Parathyroid adenoma (tissue), 2 donors: ENCODE results near the gene PTMA.

Experiments
- H2AFZ ChIP-seq: fragments of 300-600 bp; sonication (generic); one replicate; pipeline ENCODE4 v1.7.0; 2017; ENCODE audit warnings: antibody characterized with exemption, mild to moderate bottlenecking
- H3K27ac ChIP-seq: fragments of 300-600 bp; sonication (generic); one replicate; pipeline ENCODE4 v1.7.0; 2017
- H3K27me3 ChIP-seq: fragments of 300-600 bp; sonication (generic); one replicate; pipeline ENCODE4 v1.7.0; 2017; ENCODE audit warnings: low read length; ENCODE audit not compliant: control insufficient read depth, insufficient read depth
- H3K36me3 ChIP-seq: fragments of 300-600 bp; sonication (generic); one replicate; pipeline ENCODE4 v1.7.0; 2017; ENCODE audit warnings: low read length; ENCODE audit not compliant: control insufficient read depth, insufficient read depth
- H3K4me1 ChIP-seq: fragments of 300-600 bp; sonication (generic); one replicate; pipeline ENCODE4 v1.7.0; 2017; ENCODE audit warnings: control low read depth
- H3K4me2 ChIP-seq: fragments of 300-600 bp; sonication (generic); one replicate; pipeline ENCODE4 v1.7.0; 2017; ENCODE audit warnings: low read length
- H3K4me3 ChIP-seq: fragments of 300-600 bp; sonication (generic); one replicate; pipeline ENCODE4 v1.7.0; 2017; ENCODE audit warnings: low read depth, low read length
- H3K79me2 ChIP-seq: fragments of 300-600 bp; sonication (generic); one replicate; pipeline ENCODE4 v1.7.0; 2017; ENCODE audit warnings: control low read depth
- H3K9ac ChIP-seq: fragments of 300-600 bp; sonication (generic); one replicate; pipeline ENCODE4 v1.7.0; 2017; ENCODE audit warnings: mild to moderate bottlenecking
- H3K9me3 ChIP-seq: fragments of 300-600 bp; sonication (generic); one replicate; pipeline ENCODE4 v1.7.0; 2017; ENCODE audit warnings: low read length; ENCODE audit not compliant: control insufficient read depth
- TF ChIP-seq, protein P1 (sequence below): fragments of 300-600 bp; sonication (generic); IDR thresholded peaks from one replicate; pipeline ENCODE4 v1.7.0; 2017; ENCODE audit warnings: antibody characterized with exemption, mild to moderate bottlenecking
- donor health status: primary hyperparathyroidism.

PTMA gene

GRCh38 chr2:231680992-231681852 lies 27.1 kb upstream of the PTMA start:
- Histone ChIP-seq H3K9me3 (no peaks in the 10 kb centered on the region), H3K27ac (peak overlapping the region; percentile 83), H3K4me1 (peaks cover 4% of the 10 kb centered on the region), H3K79me2 (no peaks in the 10 kb centered on the region), H3K36me3 (no peaks in the 10 kb centered on the region), H2AFZ (peak overlapping the region; percentile 95), H3K9ac (peak overlapping the region; percentile 55), H3K27me3 (no peaks in the 10 kb centered on the region), H3K4me2 (peak overlapping the region; percentile 94), H3K4me3 (peak overlapping the region; percentile 74)
- TF ChIP-seq, protein P1, sequence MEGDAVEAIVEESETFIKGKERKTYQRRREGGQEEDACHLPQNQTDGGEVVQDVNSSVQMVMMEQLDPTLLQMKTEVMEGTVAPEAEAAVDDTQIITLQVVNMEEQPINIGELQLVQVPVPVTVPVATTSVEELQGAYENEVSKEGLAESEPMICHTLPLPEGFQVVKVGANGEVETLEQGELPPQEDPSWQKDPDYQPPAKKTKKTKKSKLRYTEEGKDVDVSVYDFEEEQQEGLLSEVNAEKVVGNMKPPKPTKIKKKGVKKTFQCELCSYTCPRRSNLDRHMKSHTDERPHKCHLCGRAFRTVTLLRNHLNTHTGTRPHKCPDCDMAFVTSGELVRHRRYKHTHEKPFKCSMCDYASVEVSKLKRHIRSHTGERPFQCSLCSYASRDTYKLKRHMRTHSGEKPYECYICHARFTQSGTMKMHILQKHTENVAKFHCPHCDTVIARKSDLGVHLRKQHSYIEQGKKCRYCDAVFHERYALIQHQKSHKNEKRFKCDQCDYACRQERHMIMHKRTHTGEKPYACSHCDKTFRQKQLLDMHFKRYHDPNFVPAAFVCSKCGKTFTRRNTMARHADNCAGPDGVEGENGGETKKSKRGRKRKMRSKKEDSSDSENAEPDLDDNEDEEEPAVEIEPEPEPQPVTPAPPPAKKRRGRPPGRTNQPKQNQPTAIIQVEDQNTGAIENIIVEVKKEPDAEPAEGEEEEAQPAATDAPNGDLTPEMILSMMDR: no peak

DNA sequence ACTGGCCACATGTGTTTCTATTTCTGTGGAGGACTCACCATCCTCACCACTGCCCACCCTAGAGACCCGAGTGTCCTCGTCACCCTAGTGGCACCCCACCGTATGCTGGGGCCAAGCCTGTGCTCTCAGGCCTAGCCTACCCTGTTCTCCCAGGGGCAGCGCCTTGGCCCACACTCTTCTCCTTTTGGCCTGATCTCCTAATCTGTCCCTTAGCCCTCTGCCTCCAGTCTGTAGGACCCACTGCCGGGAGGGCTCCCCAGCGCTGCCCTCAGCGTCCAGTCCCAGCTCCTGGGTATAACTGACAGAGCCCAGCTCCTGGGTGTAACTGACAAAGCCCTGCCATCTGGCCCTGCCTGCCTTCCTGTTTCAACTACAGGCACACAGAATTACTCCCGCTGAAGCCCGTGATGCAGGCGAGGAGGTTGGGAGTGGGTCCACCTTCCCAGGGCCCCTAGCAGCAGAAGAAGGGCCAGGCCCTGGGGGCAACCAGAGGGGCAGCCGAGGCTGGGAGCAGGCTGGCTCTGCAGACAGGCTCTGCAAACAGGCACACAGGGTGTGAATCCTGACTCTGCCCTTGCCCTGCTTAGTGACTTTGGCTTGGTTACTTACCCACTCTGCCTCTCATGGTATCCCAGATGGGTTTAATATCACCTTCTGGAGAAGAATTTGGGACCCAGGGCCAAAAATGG lies 25.6 kb upstream of the PTMA start:
- H3K79me2 ChIP-seq: no peaks in the 10 kb centered on the region
- no peak overlapping the region for H3K4me2 ChIP-seq
- H2AFZ ChIP-seq: no peak overlapping the region
- no peaks in the 10 kb centered on the region for H3K36me3 ChIP-seq
- H3K4me1 ChIP-seq: peaks cover 4% of the 10 kb centered on the region
- H3K9ac ChIP-seq: no peak overlapping the region
- H3K27me3 ChIP-seq: no peaks in the 10 kb centered on the region
- no peaks in the 10 kb centered on the region for H3K9me3 ChIP-seq
- H3K27ac ChIP-seq: no peak overlapping the region
- TF ChIP-seq, protein P1: no peak
- H3K4me3 ChIP-seq: no peak overlapping the region

DNA sequence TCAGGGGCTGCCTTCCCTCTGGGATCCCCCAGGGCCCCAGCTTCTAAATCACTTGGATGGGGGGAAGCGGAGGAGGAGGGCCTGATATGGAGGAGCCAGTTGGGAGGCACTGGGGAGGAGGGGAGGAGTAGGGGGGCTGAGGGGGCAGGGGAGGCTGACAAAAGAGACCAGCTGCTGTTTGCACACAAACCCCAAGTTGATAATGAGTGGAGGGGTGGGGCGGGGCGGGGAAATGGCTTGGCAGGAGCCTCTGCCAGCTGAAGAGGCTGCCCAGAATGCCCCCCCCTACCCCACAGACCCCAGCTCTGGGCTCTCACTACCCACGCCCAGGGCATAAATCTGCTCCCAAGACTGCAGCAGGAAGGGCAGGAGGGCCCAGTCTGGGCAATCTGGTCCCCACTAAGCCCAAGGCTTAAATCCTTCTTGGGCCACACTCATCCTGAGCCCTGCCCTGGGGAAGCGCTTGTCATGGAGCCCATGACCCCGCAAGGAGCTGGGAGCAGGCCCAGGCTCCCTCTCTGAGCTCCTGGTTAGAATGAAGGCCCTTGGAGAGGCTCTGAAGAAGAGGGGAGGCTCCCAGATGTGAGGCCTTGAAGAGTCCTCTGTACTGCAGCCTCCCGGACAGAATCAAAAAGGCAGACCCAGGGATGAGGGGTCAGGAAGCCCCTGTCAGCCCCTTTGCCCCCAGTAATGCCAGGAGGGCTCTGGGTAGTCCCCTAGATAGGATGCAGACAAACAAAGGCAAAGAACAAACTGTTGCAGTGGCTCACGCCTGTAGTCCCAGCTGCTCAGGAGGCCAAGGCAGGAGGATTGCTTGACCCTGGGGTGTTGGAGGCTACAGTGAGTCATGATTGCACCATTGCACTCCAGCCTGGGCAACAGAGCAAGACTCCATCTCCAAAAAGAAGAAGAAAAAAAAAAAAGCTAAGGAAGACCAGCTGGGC lies 24.8 kb upstream of the PTMA start:
- Histone ChIP-seq H3K36me3 (no peaks in the 10 kb centered on the region), H3K27ac (no peak overlapping the region), H3K9ac (no peak overlapping the region), H3K4me2 (no peak overlapping the region), H3K4me1 (peaks cover 4% of the 10 kb centered on the region), H2AFZ (no peak overlapping the region), H3K27me3 (no peaks in the 10 kb centered on the region), H3K79me2 (no peaks in the 10 kb centered on the region), H3K4me3 (no peak overlapping the region), H3K9me3 (no peaks in the 10 kb centered on the region)
- TF ChIP-seq, protein P1: no peak

DNA sequence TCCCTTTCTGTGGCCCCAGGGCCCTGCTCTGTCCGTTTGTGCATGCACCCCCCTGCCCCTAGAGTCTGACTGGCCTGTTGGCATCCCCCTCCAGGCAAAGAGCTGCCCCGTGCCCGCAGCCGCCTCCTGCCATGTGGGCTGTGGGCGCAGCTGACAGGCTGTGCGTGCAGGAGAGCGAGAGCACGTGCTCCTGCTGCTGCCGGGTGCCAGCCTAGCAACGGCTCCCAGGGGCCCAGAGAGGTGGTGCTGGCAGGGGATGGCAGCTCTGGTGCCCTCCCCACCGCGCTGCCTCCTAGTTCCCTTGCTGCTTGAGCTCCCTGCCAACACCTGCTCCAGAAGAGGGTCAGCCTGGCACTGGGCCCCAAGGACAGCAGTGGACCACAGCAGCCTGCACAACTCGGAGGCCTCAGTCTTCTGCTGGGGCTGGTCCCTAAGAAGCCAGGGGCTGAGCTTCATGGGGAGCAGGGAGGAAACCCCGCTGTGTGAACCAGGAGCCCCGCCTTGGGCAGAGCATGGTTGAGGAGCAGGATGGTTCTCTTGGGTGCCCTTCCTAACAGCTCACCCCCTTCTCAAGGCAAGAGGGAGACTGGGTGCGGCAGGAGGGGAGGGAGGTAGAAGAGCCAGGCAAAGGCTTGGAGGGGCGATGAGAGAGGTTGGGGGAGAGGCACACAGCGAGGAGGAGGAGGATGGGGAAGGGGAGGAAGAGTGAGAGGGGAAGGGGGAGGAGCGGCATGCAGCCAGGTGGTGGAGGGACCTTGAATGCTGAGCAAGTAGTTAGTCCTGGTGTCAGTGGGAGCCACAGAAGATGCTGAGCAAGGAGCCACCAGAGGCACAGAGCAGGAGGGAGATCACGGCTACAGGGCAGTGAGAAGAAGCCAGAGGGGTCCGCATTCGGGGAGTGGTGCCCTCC lies 23.8 kb upstream of the PTMA start:
- Histone ChIP-seq H3K36me3 (no peaks in the 10 kb centered on the region), H3K4me3 (no peak overlapping the region), H3K9me3 (no peaks in the 10 kb centered on the region), H2AFZ (no peak overlapping the region), H3K4me2 (no peak overlapping the region), H3K4me1 (peaks cover 4% of the 10 kb centered on the region), H3K9ac (no peak overlapping the region), H3K27me3 (no peaks in the 10 kb centered on the region), H3K79me2 (no peaks in the 10 kb centered on the region), H3K27ac (no peak overlapping the region)
- TF ChIP-seq, protein P1: no peak
